ENCODE data around the gene FXYD5.
A peak's percentile ranks its signal among the peaks of the same experiment; 100 is the strongest.

Gene FXYD5

DNA sequence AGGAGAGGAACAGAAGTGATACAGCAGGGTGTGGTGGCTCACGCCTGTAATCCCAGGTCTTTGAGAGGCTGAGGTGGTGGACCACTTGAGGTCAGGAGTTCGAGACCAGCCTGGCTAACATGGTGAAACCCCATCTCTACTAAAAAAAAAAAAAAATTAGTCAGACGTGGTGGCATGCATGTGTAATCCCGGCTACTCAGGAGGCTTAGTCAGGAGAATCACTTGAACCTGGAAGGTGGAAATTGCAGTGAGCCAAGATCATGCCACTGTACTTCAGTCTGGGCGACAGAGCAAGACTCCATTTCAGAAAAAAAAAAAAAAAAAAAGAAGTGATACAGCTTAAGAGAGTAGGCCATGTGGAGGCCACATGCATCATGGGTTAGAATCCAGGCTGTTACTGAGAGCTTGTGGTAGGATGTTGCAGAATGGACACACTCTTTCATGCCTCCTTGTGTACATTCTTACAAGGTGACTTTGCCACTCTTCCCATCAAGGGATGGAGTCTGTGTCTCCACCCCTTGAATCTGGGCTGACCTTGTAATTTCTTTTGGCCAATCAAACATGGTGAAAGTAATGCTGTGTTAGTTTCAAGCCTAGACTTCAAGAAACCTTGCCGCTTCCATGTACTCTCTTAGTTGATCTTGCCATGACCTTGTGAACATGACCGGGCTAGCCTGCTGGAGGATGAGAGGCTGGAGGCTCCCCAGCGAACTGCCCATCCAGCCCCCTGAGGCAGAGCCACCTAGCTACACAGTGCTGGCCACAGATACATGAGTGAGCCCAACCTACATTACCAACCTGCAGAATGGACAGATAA, 61.7 kb downstream of the FXYD5 start:
- H4K20me1 ChIP-seq (ENCODE audit: control insufficient read depth, insufficient read depth, low read depth, low read length): no peaks in the 10 kb centered on the region
- H3K27ac ChIP-seq (ENCODE audit: low read depth, low read length): no peak overlapping the region
- H3K79me2 ChIP-seq (ENCODE audit: control insufficient read depth, low read length): no peaks in the 10 kb centered on the region
- no peaks in the 10 kb centered on the region for H3F3A ChIP-seq (ENCODE audit: control insufficient read depth, insufficient read depth)
- no peaks in the 10 kb centered on the region for H3K27me3 ChIP-seq (ENCODE audit: control insufficient read depth, low read length)
- H3K9me3 ChIP-seq (ENCODE audit: control insufficient read depth, insufficient read depth, low read length): peaks cover 9% of the 10 kb centered on the region; the same call in 1 of the 2 replicates
- no peaks in the 10 kb centered on the region for H3K9me2 ChIP-seq (replicated peaks; ENCODE audit: control insufficient read depth, low read length)
- H3K4me2 ChIP-seq (ENCODE audit: low read length): no peak overlapping the region
- TF ChIP-seq, protein P1, sequence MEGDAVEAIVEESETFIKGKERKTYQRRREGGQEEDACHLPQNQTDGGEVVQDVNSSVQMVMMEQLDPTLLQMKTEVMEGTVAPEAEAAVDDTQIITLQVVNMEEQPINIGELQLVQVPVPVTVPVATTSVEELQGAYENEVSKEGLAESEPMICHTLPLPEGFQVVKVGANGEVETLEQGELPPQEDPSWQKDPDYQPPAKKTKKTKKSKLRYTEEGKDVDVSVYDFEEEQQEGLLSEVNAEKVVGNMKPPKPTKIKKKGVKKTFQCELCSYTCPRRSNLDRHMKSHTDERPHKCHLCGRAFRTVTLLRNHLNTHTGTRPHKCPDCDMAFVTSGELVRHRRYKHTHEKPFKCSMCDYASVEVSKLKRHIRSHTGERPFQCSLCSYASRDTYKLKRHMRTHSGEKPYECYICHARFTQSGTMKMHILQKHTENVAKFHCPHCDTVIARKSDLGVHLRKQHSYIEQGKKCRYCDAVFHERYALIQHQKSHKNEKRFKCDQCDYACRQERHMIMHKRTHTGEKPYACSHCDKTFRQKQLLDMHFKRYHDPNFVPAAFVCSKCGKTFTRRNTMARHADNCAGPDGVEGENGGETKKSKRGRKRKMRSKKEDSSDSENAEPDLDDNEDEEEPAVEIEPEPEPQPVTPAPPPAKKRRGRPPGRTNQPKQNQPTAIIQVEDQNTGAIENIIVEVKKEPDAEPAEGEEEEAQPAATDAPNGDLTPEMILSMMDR (IDR thresholded peaks at IDR 0.05; ENCODE audit: low read depth, low read length, poor library complexity, severe bottlenecking): no peak
- TF ChIP-seq EZH2phosphoT487 (IDR thresholded peaks at IDR 0.05; ENCODE audit: borderline replicate concordance, low read length): no peak
- no peak overlapping the region for H3K4me3 ChIP-seq (ENCODE audit: low read length)
- no peaks in the 10 kb centered on the region for H3K36me3 ChIP-seq (ENCODE audit: control insufficient read depth, low read length)
- peaks cover 54% of the 10 kb centered on the region for H3K4me1 ChIP-seq (ENCODE audit: control insufficient read depth, low read length)

DNA sequence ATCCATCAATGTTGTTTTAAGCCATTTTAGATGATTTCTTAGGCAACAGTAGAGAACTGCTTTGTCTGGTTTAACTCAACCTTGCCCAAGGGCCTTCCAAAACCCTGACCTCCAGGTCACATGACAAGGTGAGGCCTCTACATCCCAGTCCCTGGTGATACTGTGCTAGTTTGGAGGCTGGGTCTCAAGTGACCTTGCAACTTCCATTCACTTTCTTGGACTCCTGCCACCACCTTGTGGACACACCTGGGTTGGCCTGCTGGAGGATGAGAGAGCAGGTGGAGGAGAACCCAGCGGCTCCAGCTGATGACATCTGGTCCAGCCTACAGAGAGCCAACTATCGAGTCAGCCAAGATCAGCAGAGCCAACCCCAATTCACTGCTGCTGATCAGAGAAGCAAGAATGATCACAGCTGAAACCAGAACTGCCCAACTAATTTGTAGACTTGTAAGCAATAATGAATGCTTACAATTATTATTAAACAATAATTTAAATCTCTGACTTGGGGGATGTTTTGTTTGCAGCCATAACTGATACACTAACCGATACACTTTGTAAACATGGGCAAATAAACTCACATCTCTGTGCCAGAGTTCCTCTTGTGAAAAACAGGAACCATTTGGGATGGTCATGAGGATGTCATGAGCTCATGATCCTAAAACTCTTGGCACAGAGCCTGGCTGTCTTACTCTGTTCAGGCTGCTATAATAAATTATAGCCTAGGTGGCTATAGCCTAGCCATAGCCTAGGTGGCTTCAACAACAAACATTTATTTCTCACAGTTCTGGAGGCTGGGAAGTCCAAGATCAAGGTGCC, 62.5 kb downstream of the FXYD5 start:
- TF ChIP-seq, protein P1 (IDR thresholded peaks at IDR 0.05; ENCODE audit: low read depth, low read length, poor library complexity, severe bottlenecking): peak; percentile 42
- TF ChIP-seq EZH2phosphoT487 (IDR thresholded peaks at IDR 0.05; ENCODE audit: borderline replicate concordance, low read length): no peak
- peaks cover 46% of the 10 kb centered on the region for H3K4me1 ChIP-seq (ENCODE audit: control insufficient read depth, low read length)
- H3K4me2 ChIP-seq (ENCODE audit: low read length): no peak overlapping the region

DNA sequence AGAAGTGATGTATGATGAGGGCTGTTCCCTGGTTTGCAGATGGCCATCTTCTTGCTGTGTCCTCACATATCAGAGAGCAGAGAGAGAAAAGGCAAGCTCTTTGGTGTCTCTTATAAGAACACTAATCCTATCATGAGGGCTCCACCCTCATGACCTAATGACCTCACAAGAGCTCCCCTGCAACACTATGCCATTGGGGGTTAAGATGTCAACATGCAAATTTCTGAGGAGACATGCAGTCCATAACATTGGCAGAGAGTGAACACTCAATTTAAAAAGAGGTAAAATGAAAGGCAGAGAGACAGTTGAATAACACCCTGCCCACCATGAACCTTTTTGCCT, 63.1 kb downstream of the FXYD5 start:
- Histone ChIP-seq H4K20me1 (ENCODE audit: control insufficient read depth, insufficient read depth, low read depth, low read length) (no peaks in the 10 kb centered on the region), H3F3A (ENCODE audit: control insufficient read depth, insufficient read depth) (no peaks in the 10 kb centered on the region), H3K4me3 (ENCODE audit: low read length) (no peak overlapping the region), H3K27ac (ENCODE audit: low read depth, low read length) (no peak overlapping the region), H3K36me3 (ENCODE audit: control insufficient read depth, low read length) (no peaks in the 10 kb centered on the region), H3K4me2 (ENCODE audit: low read length) (no peak overlapping the region), H3K9me2 (replicated peaks; ENCODE audit: control insufficient read depth, low read length) (no peaks in the 10 kb centered on the region), H3K9me3 (ENCODE audit: control insufficient read depth, insufficient read depth, low read length) (peaks cover 9% of the 10 kb centered on the region; the same call in 1 of the 2 replicates), H3K79me2 (ENCODE audit: control insufficient read depth, low read length) (no peaks in the 10 kb centered on the region), H3K4me1 (ENCODE audit: control insufficient read depth, low read length) (peaks cover 46% of the 10 kb centered on the region), H3K27me3 (ENCODE audit: control insufficient read depth, low read length) (no peaks in the 10 kb centered on the region)
- TF ChIP-seq, protein P1 (IDR thresholded peaks at IDR 0.05; ENCODE audit: low read depth, low read length, poor library complexity, severe bottlenecking): no peak
- no peak for TF ChIP-seq EZH2phosphoT487 (IDR thresholded peaks at IDR 0.05; ENCODE audit: borderline replicate concordance, low read length)

More for the DNA sequence above, 62.5 kb downstream of the FXYD5 start:
- Histone ChIP-seq H3K79me2 (ENCODE audit: control insufficient read depth, low read length) (no peaks in the 10 kb centered on the region), H4K20me1 (ENCODE audit: control insufficient read depth, insufficient read depth, low read depth, low read length) (no peaks in the 10 kb centered on the region), H3K9me3 (ENCODE audit: control insufficient read depth, insufficient read depth, low read length) (peaks cover 9% of the 10 kb centered on the region; the same call in 1 of the 2 replicates), H3K9me2 (replicated peaks; ENCODE audit: control insufficient read depth, low read length) (no peaks in the 10 kb centered on the region), H3F3A (ENCODE audit: control insufficient read depth, insufficient read depth) (no peaks in the 10 kb centered on the region), H3K36me3 (ENCODE audit: control insufficient read depth, low read length) (no peaks in the 10 kb centered on the region), H3K4me3 (ENCODE audit: low read length) (no peak overlapping the region), H3K27ac (ENCODE audit: low read depth, low read length) (no peak overlapping the region), H3K27me3 (ENCODE audit: control insufficient read depth, low read length) (no peaks in the 10 kb centered on the region)
